ACC112 (cell line): ENCODE measurements around the gene DRD3.

Experiments used
- H2AFZ ChIP-seq: fragments of 200-600 bp; sonication (generic); one replicate; pipeline ENCODE4 v1.6.0; 2017; ENCODE audit warnings: antibody characterized with exemption, low read length; ENCODE audit not compliant: unreplicated experiment
- H3K27ac ChIP-seq: fragments of 200-600 bp; sonication (generic); 2 replicates; pipeline ENCODE4 v1.5.1; 2014; ENCODE audit warnings: low read depth, mild to moderate bottlenecking, antibody characterized with exemption, low read length, moderate library complexity
- H3K27me3 ChIP-seq: fragments of 200-600 bp; sonication (generic); 2 replicates; pipeline ENCODE4 v1.6.1; 2014; ENCODE audit warnings: mild to moderate bottlenecking, antibody characterized with exemption, low read length, moderate library complexity, mixed read lengths; ENCODE audit not compliant: insufficient read depth
- H3K36me3 ChIP-seq: fragments of 200-600 bp; sonication (generic); 2 replicates; pipeline ENCODE4 v1.6.1; 2016; ENCODE audit warnings: mild to moderate bottlenecking, antibody characterized with exemption, low read length, moderate library complexity, mixed read lengths; ENCODE audit not compliant: insufficient read depth
- H3K4me1 ChIP-seq: fragments of 200-600 bp; sonication (generic); one replicate; pipeline ENCODE4 v1.6.1; 2016; ENCODE audit warnings: low read length, mixed read lengths; ENCODE audit not compliant: insufficient read depth, unreplicated experiment, control insufficient read depth
- H3K4me3 ChIP-seq: fragments of 200-600 bp; sonication (generic); 2 replicates; pipeline ENCODE4 v1.5.1; 2014; ENCODE audit warnings: mild to moderate bottlenecking, low read depth, low read length
- H3K79me2 ChIP-seq: fragments of 200-600 bp; sonication (generic); one replicate; pipeline ENCODE4 v1.6.0; 2016; ENCODE audit warnings: low read length; ENCODE audit not compliant: control insufficient read depth, unreplicated experiment, insufficient read depth

Gene DRD3

DNA sequence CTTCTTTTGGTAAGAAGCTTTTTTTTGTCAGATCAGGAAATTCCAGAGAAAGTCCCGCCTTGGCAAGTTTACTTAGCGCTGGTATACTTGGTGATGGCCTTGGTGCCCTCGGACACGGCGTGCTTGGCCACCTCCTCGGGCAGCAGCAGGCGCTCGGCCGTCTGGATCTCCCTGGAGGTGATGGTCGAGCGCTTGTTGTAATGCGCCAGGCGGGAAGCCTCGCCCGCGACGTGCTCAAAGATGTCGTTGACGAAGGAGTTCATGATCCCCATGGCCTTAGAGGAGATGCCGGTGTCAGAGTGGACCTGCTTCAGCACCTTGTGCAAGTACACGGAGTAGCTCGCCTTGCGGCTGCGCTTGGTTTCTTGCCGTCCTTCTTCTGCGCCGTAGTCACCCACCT is 75.7 kb downstream of the DRD3 start:
- Histone ChIP-seq H3K36me3 (no peaks in the 10 kb centered on the region), H3K4me1 (no peaks in the 10 kb centered on the region), H3K4me3 (no peak overlapping the region), H2AFZ (no peak overlapping the region), H3K27me3 (no peaks in the 10 kb centered on the region), H3K79me2 (no peaks in the 10 kb centered on the region), H3K27ac (no peak overlapping the region)

- no peaks in the 10 kb centered on the region for H3K27me3 ChIP-seq
- no peak overlapping the region for H3K4me3 ChIP-seq
- H3K4me1 ChIP-seq: no peaks in the 10 kb centered on the region
- H2AFZ ChIP-seq: no peak overlapping the region
- no peak overlapping the region for H3K27ac ChIP-seq
- H3K36me3 ChIP-seq: no peaks in the 10 kb centered on the region
- no peaks in the 10 kb centered on the region for H3K79me2 ChIP-seq
Observed at GRCh38 chr3:114101101-114101500, 77.8 kb downstream of the DRD3 start.

- H3K27me3 ChIP-seq: no peaks in the 10 kb centered on the region
- H3K36me3 ChIP-seq: no peaks in the 10 kb centered on the region
- H3K4me1 ChIP-seq: peaks cover 14% of the 10 kb centered on the region
- H3K27ac ChIP-seq: no peak overlapping the region
- no peak overlapping the region for H3K4me3 ChIP-seq
- no peaks in the 10 kb centered on the region for H3K79me2 ChIP-seq
- no peak overlapping the region for H2AFZ ChIP-seq
Observed at GRCh38 chr3:114095796-114096195, 83.1 kb downstream of the DRD3 start.

DNA sequence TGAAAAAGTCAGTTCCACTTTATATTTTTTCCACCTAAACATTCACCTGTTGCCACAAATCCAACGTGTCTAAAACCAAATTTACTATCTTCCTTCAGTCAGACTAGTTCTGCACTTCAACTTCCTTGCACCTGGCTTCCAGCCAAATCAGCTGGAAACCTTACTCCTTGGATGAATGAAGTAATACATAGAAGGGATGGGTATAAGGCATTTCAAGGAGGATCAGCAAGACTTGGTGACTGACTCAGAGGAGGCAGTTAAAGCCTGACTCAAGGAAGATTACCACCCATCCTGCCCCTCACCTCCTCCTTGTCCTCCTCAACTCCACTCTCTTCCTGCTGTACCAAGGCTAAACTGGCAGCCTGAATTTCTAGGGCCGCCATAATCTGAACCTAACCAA is 85.3 kb downstream of the DRD3 start:
- Histone ChIP-seq H3K27ac (no peak overlapping the region), H3K4me3 (no peak overlapping the region), H3K27me3 (no peaks in the 10 kb centered on the region), H3K36me3 (no peaks in the 10 kb centered on the region), H2AFZ (no peak overlapping the region), H3K4me1 (peaks cover 14% of the 10 kb centered on the region), H3K79me2 (no peaks in the 10 kb centered on the region)

DNA sequence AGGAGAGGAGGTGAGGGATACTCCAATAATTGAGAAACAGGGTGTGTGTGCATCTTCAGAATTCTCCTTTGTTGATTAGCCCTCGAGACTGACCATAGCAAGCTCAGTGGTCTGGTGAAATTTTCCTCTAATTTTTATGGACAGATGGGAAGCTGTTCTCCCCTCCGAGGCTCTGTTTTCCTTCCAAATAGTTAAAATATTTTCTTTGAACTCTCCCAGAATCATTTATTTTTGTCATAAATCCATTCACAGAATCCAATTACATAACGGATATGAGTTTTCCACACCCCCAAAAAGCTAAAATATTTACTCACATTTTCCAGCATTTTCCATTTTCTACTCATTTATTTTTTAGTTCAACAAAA is 85.9 kb downstream of the DRD3 start:
- H3K4me1 ChIP-seq: peaks cover 14% of the 10 kb centered on the region
- H3K36me3 ChIP-seq: peaks cover 2% of the 10 kb centered on the region
- H3K4me3 ChIP-seq: peak overlapping the region; percentile 54; the same call in 1 of the 2 replicates
- peak overlapping the region; percentile 94 for H2AFZ ChIP-seq
- H3K27ac ChIP-seq: no peak overlapping the region
- no peaks in the 10 kb centered on the region for H3K79me2 ChIP-seq
- no peaks in the 10 kb centered on the region for H3K27me3 ChIP-seq

GRCh38 chr3:114092151-114093015 is 86.5 kb downstream of the DRD3 start:
- peak overlapping the region; percentile 54; the same call in 1 of the 2 replicates for H3K4me3 ChIP-seq
- H3K4me1 ChIP-seq: peaks cover 14% of the 10 kb centered on the region
- peak overlapping the region; percentile 94 for H2AFZ ChIP-seq
- no peaks in the 10 kb centered on the region for H3K79me2 ChIP-seq
- peaks cover 4% of the 10 kb centered on the region for H3K36me3 ChIP-seq
- H3K27ac ChIP-seq: no peak overlapping the region
- no peaks in the 10 kb centered on the region for H3K27me3 ChIP-seq

DNA sequence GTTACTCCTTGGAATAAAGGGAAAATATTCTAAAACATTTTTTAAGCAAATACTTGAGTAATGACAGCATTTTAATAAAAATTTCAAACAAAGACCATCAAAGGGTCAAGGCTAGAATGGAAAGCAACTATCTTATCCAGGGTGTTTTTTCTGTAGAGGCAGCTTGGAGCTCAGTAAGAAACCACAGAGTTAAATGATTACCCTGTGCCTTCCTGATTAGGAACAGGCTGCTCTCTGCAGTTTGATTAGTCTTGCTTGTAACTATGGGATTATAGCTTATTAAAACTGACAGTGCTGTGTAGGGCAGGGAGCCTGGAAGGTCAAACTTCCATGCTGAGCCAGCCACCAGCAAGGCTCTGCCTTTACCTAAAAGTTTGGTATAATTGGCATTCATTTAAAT is 89.2 kb downstream of the DRD3 start:
- no peak overlapping the region for H3K27ac ChIP-seq
- H3K27me3 ChIP-seq: no peaks in the 10 kb centered on the region
- peaks cover 14% of the 10 kb centered on the region for H3K4me1 ChIP-seq
- no peak overlapping the region for H2AFZ ChIP-seq
- peaks cover 24% of the 10 kb centered on the region for H3K36me3 ChIP-seq
- no peak overlapping the region for H3K4me3 ChIP-seq
- no peaks in the 10 kb centered on the region for H3K79me2 ChIP-seq

GRCh38 chr3:114086356-114086755 is 92.5 kb downstream of the DRD3 start:
- H3K36me3 ChIP-seq: peaks cover 41% of the 10 kb centered on the region

DNA sequence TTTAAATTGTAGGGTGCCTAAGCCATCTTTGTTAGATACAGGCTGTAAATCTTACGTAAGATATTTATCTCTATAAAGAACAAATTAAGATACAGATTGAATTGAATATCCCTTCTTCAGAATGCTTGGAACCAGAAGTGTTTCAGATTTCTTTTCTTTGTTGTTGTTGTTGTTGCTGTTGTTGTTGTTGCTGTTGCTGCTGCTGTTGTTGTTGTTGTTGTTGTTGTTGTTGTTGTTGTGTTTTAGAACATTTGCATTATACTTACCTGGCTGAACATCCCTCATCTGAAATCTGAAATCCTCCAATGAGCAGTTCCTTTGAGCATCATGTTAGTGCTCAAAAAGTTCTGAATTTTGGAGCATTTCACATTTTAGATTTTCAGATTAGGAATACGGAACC is 95.7 kb downstream of the DRD3 start:
- Histone ChIP-seq H3K79me2 (no peaks in the 10 kb centered on the region), H3K36me3 (peaks cover 54% of the 10 kb centered on the region), H3K27me3 (no peaks in the 10 kb centered on the region), H3K27ac (no peak overlapping the region), H2AFZ (no peak overlapping the region), H3K4me1 (peaks cover 18% of the 10 kb centered on the region), H3K4me3 (no peak overlapping the region)

More at GRCh38 chr3:114086356-114086755, 92.5 kb downstream of the DRD3 start:
- no peaks in the 10 kb centered on the region for H3K4me1 ChIP-seq
- no peak overlapping the region for H3K27ac ChIP-seq
- H2AFZ ChIP-seq: no peak overlapping the region
- H3K4me3 ChIP-seq: no peak overlapping the region
- no peaks in the 10 kb centered on the region for H3K79me2 ChIP-seq
- H3K27me3 ChIP-seq: no peaks in the 10 kb centered on the region

- H3K36me3 ChIP-seq: peaks cover 48% of the 10 kb centered on the region
- no peaks in the 10 kb centered on the region for H3K79me2 ChIP-seq
- H3K4me3 ChIP-seq: no peak overlapping the region
- H3K4me1 ChIP-seq: peaks cover 18% of the 10 kb centered on the region
- no peak overlapping the region for H2AFZ ChIP-seq
- peak overlapping the region; percentile 58; the same call in 1 of the 2 replicates for H3K27ac ChIP-seq
- H3K27me3 ChIP-seq: no peaks in the 10 kb centered on the region
Observed at GRCh38 chr3:114081037-114081436, 97.8 kb downstream of the DRD3 start.

- H2AFZ ChIP-seq: peak overlapping the region; percentile 47
- H3K27ac ChIP-seq: peak overlapping the region; percentile 58
- peak overlapping the region; percentile 57 for H3K4me3 ChIP-seq
- H3K27me3 ChIP-seq: no peaks in the 10 kb centered on the region
- no peaks in the 10 kb centered on the region for H3K79me2 ChIP-seq
- H3K4me1 ChIP-seq: peaks cover 18% of the 10 kb centered on the region
- H3K36me3 ChIP-seq: peaks cover 47% of the 10 kb centered on the region
Observed at GRCh38 chr3:114080201-114080600, 98.7 kb downstream of the DRD3 start.
